ENCODE measurements around the gene NHEJ1.

- TF ChIP-seq CTCF (IDR thresholded peaks at IDR 0.05; ENCODE audit: low read depth, low read length, missing input control) (no peak), FOXA1 (IDR thresholded peaks at IDR 0.05) (no peak)
- TF ChIP-seq, protein P1, sequence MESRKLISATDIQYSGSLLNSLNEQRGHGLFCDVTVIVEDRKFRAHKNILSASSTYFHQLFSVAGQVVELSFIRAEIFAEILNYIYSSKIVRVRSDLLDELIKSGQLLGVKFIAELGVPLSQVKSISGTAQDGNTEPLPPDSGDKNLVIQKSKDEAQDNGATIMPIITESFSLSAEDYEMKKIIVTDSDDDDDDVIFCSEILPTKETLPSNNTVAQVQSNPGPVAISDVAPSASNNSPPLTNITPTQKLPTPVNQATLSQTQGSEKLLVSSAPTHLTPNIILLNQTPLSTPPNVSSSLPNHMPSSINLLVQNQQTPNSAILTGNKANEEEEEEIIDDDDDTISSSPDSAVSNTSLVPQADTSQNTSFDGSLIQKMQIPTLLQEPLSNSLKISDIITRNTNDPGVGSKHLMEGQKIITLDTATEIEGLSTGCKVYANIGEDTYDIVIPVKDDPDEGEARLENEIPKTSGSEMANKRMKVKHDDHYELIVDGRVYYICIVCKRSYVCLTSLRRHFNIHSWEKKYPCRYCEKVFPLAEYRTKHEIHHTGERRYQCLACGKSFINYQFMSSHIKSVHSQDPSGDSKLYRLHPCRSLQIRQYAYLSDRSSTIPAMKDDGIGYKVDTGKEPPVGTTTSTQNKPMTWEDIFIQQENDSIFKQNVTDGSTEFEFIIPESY (IDR thresholded peaks at IDR 0.05) = no peak
Measured at GRCh38 chr2:219205981-219206327, 45.3 kb upstream of the NHEJ1 start.
